Coronary artery (tissue), 2 donors: ENCODE data around the gene LDLRAD4.
"Not testable (repeated sequence)": the region's sequence is repeated elsewhere in the genome, so short reads cannot be mapped to it uniquely, and the experiment has no call there.

ENCODE experiments used
- DNase-seq: peaks from one replicate; pipeline ENCODE4 v3.0.0-alpha.2; 2017; ENCODE audit warnings: low spot score
- H3K27ac ChIP-seq, 2 donors: fragments of 200-600 bp; sonication (generic); one replicate each; pipeline ENCODE4 v1.5.1; 2016 to 2019
- H3K4me3 ChIP-seq: fragments of 200-600 bp; sonication (generic); 2 replicates; pipeline ENCODE4 v1.5.1; 2016; ENCODE audit warnings: mild to moderate bottlenecking, moderate library complexity
- CTCF ChIP-seq: fragments of 200-600 bp; sonication (generic); IDR thresholded peaks from one replicate; pipeline ENCODE4 v1.5.1; 2019; ENCODE audit warnings: antibody characterized with exemption

LDLRAD4 gene

GRCh38 chr18:13605901-13606300, 387.3 kb downstream of the LDLRAD4 start:
- Histone ChIP-seq H3K4me3 (no peak overlapping the region), H3K27ac (no peak overlapping the region)
- no peak for TF ChIP-seq CTCF
- no peak for DNase-seq

- no peak for TF ChIP-seq CTCF
- H3K4me3 ChIP-seq = no peak overlapping the region
- no peak overlapping the region for H3K27ac ChIP-seq
- DNase-seq = no peak
Observed at GRCh38 chr18:13606604-13607254, 388.2 kb downstream of the LDLRAD4 start.

- H3K4me3 ChIP-seq, H3K27ac ChIP-seq, DNase-seq: not testable (repeated sequence)
Observed at GRCh38 chr18:13608024-13608562, 389.5 kb downstream of the LDLRAD4 start.

GRCh38 chr18:13608791-13609532, 390.4 kb downstream of the LDLRAD4 start:
- no peak overlapping the region for H3K4me3 ChIP-seq
- no peak overlapping the region for H3K27ac ChIP-seq
- no peak for DNase-seq
- TF ChIP-seq CTCF = no peak

- TF ChIP-seq CTCF = no peak
- DNase-seq = no peak
- H3K27ac ChIP-seq = peak overlapping the region; percentile 39 to 73
- H3K4me3 ChIP-seq = peak overlapping the region; percentile 68
Observed at GRCh38 chr18:13610555-13611141, 392.1 kb downstream of the LDLRAD4 start.

GRCh38 chr18:13611142-13611600, 392.6 kb downstream of the LDLRAD4 start:
- DNase-seq = peak; percentile 86
- Histone ChIP-seq H3K27ac (peak overlapping the region; percentile 39 to 73), H3K4me3 (peak overlapping the region; percentile 68)
- TF ChIP-seq CTCF = no peak

GRCh38 chr18:13611601-13612195, 393.1 kb downstream of the LDLRAD4 start:
- no peak for TF ChIP-seq CTCF
- Histone ChIP-seq H3K4me3 (peak overlapping the region; percentile 68), H3K27ac (peak overlapping the region; percentile 39 to 73)
- no peak for DNase-seq
